HCT116 (cell line): Measurements from ENCODE around the gene GEMIN5. TPM values are rescaled to one million over a fixed set of nuclear protein-coding genes. Genes with fewer than 3 reads are reported as not detected.

Experiments used
- ATAC-seq: fragments of 200-7000 bp; cut with Tn5 transposase; 2 replicates; pipeline ENCODE4 v1.9.1; 2020; ENCODE audit warnings: mild to moderate bottlenecking, moderate library complexity
- BruUV-seq: library from RNA; stranded (reverse); fragments of 400-500 nt; replicated peaks from 2 replicates; lab custom pipeline; 2021; lab: Mats Ljungman, UMichigan
- CTCF ChIA-PET: fragments of 300-600 bp; sonication (Branson Sonifier 250); formaldehyde crosslinking; loops from one replicate; lab custom pipeline; 2021; ENCODE audit warnings: antibody characterized with exemption; lab: Charles Lee
- POLR2A ChIA-PET: fragments of 300-600, 350-600 bp; sonication (Branson Sonifier 250); formaldehyde crosslinking; loops from one replicate; lab custom pipeline; 2021; ENCODE audit warnings: antibody characterized with exemption; lab: Charles Lee
- RAD21 ChIA-PET, 2 experiments: fragments of 300-600 bp; sonication (Branson Sonifier 250); formaldehyde crosslinking; loops; one replicate each; lab custom pipeline; 2023; ENCODE audit warnings: low total read pairs in 2 of 2; ENCODE audit not compliant: uncharacterized antibody in 2 of 2, unreplicated experiment in 2 of 2, low non-redundant PET in 1 of 2; lab: Charles Lee
- DNase-seq: peaks from one replicate; pipeline ENCODE4 v3.0.0-alpha.2; 2010; ENCODE audit warnings: low read depth, low spot score
- H2AFZ ChIP-seq: fragments of 200-600 bp; shearing (Covaris generic), sonication (generic); 2 replicates; pipeline ENCODE4 v1.6.1; 2017; ENCODE audit warnings: low read depth, mixed run types, mixed read lengths, antibody characterized with exemption, low read length; ENCODE audit not compliant: poor library complexity, severe bottlenecking
- H3K27ac ChIP-seq: 2 replicates; pipeline ENCODE4 v1.5.1; 2012; ENCODE audit warnings: low read depth, low read length
- H3K27me3 ChIP-seq: fragments of 200-600 bp; sonication (generic); 2 replicates; pipeline ENCODE4 v1.6.1; 2016; ENCODE audit warnings: mixed run types, low read length, mixed read lengths; ENCODE audit not compliant: insufficient read depth
- H3K36me3 ChIP-seq, 2 experiments: fragments of 200-500 bp in 1 of 2; fragments of 200-600 bp in 1 of 2; sonication (Bioruptor generic) in 1 of 2; sonication (generic) in 1 of 2; 2 replicates each; pipeline versions ENCODE4 v1.5.1 to v1.6.1; 2014 to 2016; ENCODE audit warnings: low read length in 2 of 2, inconsistent platforms in 1 of 2, mixed read lengths in 1 of 2, mixed run types in 1 of 2; ENCODE audit not compliant: insufficient read depth in 2 of 2, control insufficient read depth in 1 of 2
- H3K4me1 ChIP-seq, 2 experiments: fragments of 200-600 bp in 1 of 2; sonication (generic) in 1 of 2; 2 replicates each; pipeline versions ENCODE4 v1.5.1 to v1.6.1; 2012 to 2017; ENCODE audit warnings: low read length in 2 of 2, inconsistent platforms in 1 of 2, mild to moderate bottlenecking in 1 of 2, mixed read lengths in 1 of 2, mixed run types in 1 of 2, moderate library complexity in 1 of 2; ENCODE audit not compliant: insufficient read depth in 2 of 2, control insufficient read depth in 1 of 2
- H3K4me2 ChIP-seq: fragments of 200-600 bp; sonication (generic); 2 replicates; pipeline ENCODE4 v1.6.1; 2017; ENCODE audit warnings: mixed run types, low read length, mixed read lengths
- H3K4me3 ChIP-seq, 2 experiments: fragments of 200-600 bp in 1 of 2; sonication (generic) in 1 of 2; replicated peaks in 1 of 2; 2 replicates each; pipeline ENCODE4 v1.5.1; 2011 to 2016; ENCODE audit warnings: low read length in 2 of 2, control low read depth in 1 of 2, low read depth in 1 of 2, mild to moderate bottlenecking in 1 of 2, mixed read lengths in 1 of 2, mixed run types in 1 of 2
- H3K79me2 ChIP-seq: fragments of 200-600 bp; sonication (generic); 2 replicates; pipeline ENCODE4 v1.6.1; 2017; ENCODE audit warnings: mild to moderate bottlenecking, mixed run types, low read length, moderate library complexity, mixed read lengths; ENCODE audit not compliant: insufficient read depth
- H3K9ac ChIP-seq: fragments of 200-600 bp; sonication (generic); 2 replicates; pipeline ENCODE4 v1.6.1; 2016; ENCODE audit warnings: low read length, mixed read lengths
- H3K9me2 ChIP-seq: fragments of 200-600 bp; sonication (generic), shearing (Covaris generic); 2 replicates; pipeline ENCODE4 v1.6.1; 2017; ENCODE audit warnings: mixed run types, mild to moderate bottlenecking, moderate library complexity; ENCODE audit not compliant: insufficient read depth
- H3K9me3 ChIP-seq, 2 experiments: fragments of 200-500 bp in 1 of 2; fragments of 200-600 bp in 1 of 2; sonication (Bioruptor generic) in 1 of 2; sonication (generic) in 1 of 2; 2 replicates each; pipeline ENCODE4 v1.6.1; 2014 to 2017; ENCODE audit warnings: low read length in 2 of 2, mixed read lengths in 2 of 2, inconsistent platforms in 1 of 2, low read depth in 1 of 2, mild to moderate bottlenecking in 1 of 2, mixed run types in 1 of 2, moderate library complexity in 1 of 2; ENCODE audit not compliant: control insufficient read depth in 1 of 2, insufficient read depth in 1 of 2
- H4K20me1 ChIP-seq: fragments of 200-600 bp; sonication (generic), shearing (Covaris generic); 2 replicates; pipeline ENCODE4 v1.6.1; 2017; ENCODE audit warnings: mixed run types, mild to moderate bottlenecking, moderate library complexity; ENCODE audit not compliant: insufficient read depth
- CBX3 ChIP-seq: IDR thresholded peaks from 2 replicates; pipeline ENCODE4 v1.6.1; 2012; ENCODE audit warnings: low read depth
- EZH2 ChIP-seq: fragments of 200-600 bp; sonication (generic); IDR thresholded peaks from 2 replicates; pipeline ENCODE4 v1.6.1; 2017; ENCODE audit warnings: antibody characterized with exemption, mixed run types
- FOSL1 ChIP-seq: IDR thresholded peaks from 2 replicates; pipeline ENCODE4 v1.6.1; 2012; ENCODE audit warnings: low read depth
- JUND ChIP-seq: IDR thresholded peaks from 2 replicates; pipeline ENCODE4 v1.6.1; 2012
- POLR2A ChIP-seq: IDR thresholded peaks from 2 replicates; pipeline ENCODE4 v1.7.0; 2011; ENCODE audit warnings: borderline replicate concordance; ENCODE audit not compliant: insufficient read depth, insufficient read length; ENCODE audit errors: extremely low read depth
- RAD21 ChIP-seq: IDR thresholded peaks from 2 replicates; pipeline ENCODE4 v1.6.1; 2012; ENCODE audit warnings: low read depth, mild to moderate bottlenecking
- SIN3A ChIP-seq: IDR thresholded peaks from 2 replicates; pipeline ENCODE4 v1.6.1; 2012; ENCODE audit warnings: low read depth
- ZFX ChIP-seq: fragments of 450-650 bp; IDR thresholded peaks from 2 replicates; pipeline ENCODE4 v1.6.1; 2017
- intact Hi-C: fragments of 100-400 bp; cut with micrococcal nuclease; formaldehyde crosslinking; loops from 2 replicates; pipeline ENCODE4 v1.10.0; 2022
- total RNA-seq: library from RNA; stranded (reverse); gene quantifications from one replicate; pipeline ENCODE4 v1.2.1, GENCODE V29; 2021; ENCODE audit not compliant: unreplicated experiment
- TF ChIP-seq, protein P1 (sequence below), 3 experiments: fragments of 200-600 bp in 1 of 3; sonication (generic) in 1 of 3; IDR thresholded peaks in 2 of 3; conservative IDR thresholded peaks in 1 of 3; 2 replicates each; pipeline ENCODE4 v1.5.1; 2012 to 2017; ENCODE audit warnings: low read depth in 2 of 3, low read length in 2 of 3, antibody characterized with exemption in 1 of 3, borderline replicate concordance in 1 of 3, control low read depth in 1 of 3, mild to moderate bottlenecking in 1 of 3, mixed read lengths in 1 of 3, mixed run types in 1 of 3, moderate library complexity in 1 of 3; ENCODE audit not compliant: insufficient read depth in 1 of 3
- TF ChIP-seq, protein P2 (sequence below): IDR thresholded peaks from 2 replicates; pipeline ENCODE4 v1.6.1; 2011; ENCODE audit warnings: mild to moderate bottlenecking, low read length, moderate library complexity; ENCODE audit not compliant: insufficient replicate concordance; ENCODE audit errors: extremely low read depth
- TF ChIP-seq, protein P3 (sequence below): IDR thresholded peaks from 2 replicates; pipeline ENCODE4 v1.6.1; 2012

Gene GEMIN5
- total RNA-seq, 1 experiment from 2014 or later: 35.9 TPM

DNA sequence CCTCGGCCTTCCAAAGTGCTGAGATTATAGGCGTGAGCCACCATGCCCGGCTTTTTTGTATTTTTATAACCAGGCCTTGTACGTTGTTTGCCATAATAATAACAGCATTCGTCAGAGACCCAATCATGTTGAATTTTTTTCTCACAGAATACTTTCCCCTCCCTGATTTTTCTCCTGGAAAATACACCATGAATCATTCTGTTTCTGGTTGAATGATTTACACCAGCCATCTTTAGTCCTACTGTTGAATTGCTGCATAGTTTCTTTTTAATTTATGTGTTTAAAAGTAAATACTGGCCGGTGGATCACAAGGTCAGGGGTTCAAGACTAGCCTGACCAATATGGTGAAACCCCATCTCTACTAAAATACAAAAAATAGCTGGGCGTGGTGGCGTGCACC lies 76.1 kb downstream of the GEMIN5 start:
- peaks cover 56% of the 10 kb centered on the region for H3K79me2 ChIP-seq
- TF ChIP-seq RAD21 (no peak), CBX3 (no peak), POLR2A (no peak)
- ChIA-PET RAD21 (no interaction called here), POLR2A (no interaction called here), CTCF (no interaction called here)
- ATAC-seq: no peak
- H3K4me3 ChIP-seq: no peak overlapping the region
- H4K20me1 ChIP-seq: no peaks in the 10 kb centered on the region
- intact Hi-C loops: no loop called here
- H3K9me3 ChIP-seq: no peaks in the 10 kb centered on the region
- peaks cover 9 to 16% of the 10 kb centered on the region in 2 experiments for H3K4me1 ChIP-seq
- no peak overlapping the region for H3K27ac ChIP-seq
- no peak overlapping the region for H2AFZ ChIP-seq
- H3K9ac ChIP-seq: no peak overlapping the region
- DNase-seq: no peak
- H3K27me3 ChIP-seq: no peaks in the 10 kb centered on the region
- no peaks in the 10 kb centered on the region for H3K9me2 ChIP-seq
- H3K4me2 ChIP-seq: no peak overlapping the region
- H3K36me3 ChIP-seq: peaks cover 0 to 11% of the 10 kb centered on the region in 2 experiments; a peak in 1 of 4 replicates
- BruUV-seq: no TSS peak

DNA sequence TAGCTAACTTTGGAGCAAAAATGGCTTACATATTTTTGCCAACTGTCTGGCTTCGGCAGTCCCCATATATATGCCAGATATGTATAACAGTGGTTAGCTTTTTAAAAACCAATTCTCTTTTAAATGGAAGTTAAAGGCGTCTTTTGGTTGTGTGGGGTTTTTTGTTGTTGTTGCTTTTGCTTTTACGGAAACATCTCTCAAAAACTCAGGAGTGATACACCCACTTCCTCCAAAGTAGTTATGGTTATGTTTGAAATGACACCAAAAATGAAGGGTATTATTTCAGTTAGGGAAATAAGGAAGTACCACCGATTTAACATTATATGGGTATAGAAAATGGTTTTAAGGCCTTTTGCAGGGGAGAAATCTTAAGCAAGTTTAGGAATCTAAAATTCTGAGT lies 77.2 kb downstream of the GEMIN5 start:
- ChIA-PET POLR2A (no interaction called here), CTCF (no interaction called here), RAD21 (no interaction called here)
- Histone ChIP-seq H3K27me3 (no peaks in the 10 kb centered on the region), H3K4me1 (peaks cover 17 to 22% of the 10 kb centered on the region in 2 experiments), H3K4me3 (no peak overlapping the region), H3K27ac (no peak overlapping the region), H3K9me3 (no peaks in the 10 kb centered on the region), H3K9ac (no peak overlapping the region), H3K9me2 (no peaks in the 10 kb centered on the region), H3K4me2 (no peak overlapping the region), H3K36me3 (peaks cover 0 to 7% of the 10 kb centered on the region in 2 experiments; a peak in 1 of 4 replicates), H2AFZ (no peak overlapping the region), H4K20me1 (no peaks in the 10 kb centered on the region), H3K79me2 (peaks cover 56% of the 10 kb centered on the region)
- ATAC-seq (no peak), DNase-seq (no peak)
- intact Hi-C loops: no loop called here
- TF ChIP-seq JUND (no peak), EZH2 (no peak), ZFX (no peak), FOSL1 (no peak), SIN3A (no peak)
- TF ChIP-seq, protein P1, sequence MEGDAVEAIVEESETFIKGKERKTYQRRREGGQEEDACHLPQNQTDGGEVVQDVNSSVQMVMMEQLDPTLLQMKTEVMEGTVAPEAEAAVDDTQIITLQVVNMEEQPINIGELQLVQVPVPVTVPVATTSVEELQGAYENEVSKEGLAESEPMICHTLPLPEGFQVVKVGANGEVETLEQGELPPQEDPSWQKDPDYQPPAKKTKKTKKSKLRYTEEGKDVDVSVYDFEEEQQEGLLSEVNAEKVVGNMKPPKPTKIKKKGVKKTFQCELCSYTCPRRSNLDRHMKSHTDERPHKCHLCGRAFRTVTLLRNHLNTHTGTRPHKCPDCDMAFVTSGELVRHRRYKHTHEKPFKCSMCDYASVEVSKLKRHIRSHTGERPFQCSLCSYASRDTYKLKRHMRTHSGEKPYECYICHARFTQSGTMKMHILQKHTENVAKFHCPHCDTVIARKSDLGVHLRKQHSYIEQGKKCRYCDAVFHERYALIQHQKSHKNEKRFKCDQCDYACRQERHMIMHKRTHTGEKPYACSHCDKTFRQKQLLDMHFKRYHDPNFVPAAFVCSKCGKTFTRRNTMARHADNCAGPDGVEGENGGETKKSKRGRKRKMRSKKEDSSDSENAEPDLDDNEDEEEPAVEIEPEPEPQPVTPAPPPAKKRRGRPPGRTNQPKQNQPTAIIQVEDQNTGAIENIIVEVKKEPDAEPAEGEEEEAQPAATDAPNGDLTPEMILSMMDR (IDR thresholded peaks at IDR 0.05 in 2 of 3, conservative IDR thresholded peaks at IDR 0.05 in 1 of 3; ENCODE audit: borderline replicate concordance in 1 of 3, insufficient read depth in 1 of 3, low read depth in 2 of 3, low read length in 2 of 3): no peak
- TF ChIP-seq, protein P2, sequence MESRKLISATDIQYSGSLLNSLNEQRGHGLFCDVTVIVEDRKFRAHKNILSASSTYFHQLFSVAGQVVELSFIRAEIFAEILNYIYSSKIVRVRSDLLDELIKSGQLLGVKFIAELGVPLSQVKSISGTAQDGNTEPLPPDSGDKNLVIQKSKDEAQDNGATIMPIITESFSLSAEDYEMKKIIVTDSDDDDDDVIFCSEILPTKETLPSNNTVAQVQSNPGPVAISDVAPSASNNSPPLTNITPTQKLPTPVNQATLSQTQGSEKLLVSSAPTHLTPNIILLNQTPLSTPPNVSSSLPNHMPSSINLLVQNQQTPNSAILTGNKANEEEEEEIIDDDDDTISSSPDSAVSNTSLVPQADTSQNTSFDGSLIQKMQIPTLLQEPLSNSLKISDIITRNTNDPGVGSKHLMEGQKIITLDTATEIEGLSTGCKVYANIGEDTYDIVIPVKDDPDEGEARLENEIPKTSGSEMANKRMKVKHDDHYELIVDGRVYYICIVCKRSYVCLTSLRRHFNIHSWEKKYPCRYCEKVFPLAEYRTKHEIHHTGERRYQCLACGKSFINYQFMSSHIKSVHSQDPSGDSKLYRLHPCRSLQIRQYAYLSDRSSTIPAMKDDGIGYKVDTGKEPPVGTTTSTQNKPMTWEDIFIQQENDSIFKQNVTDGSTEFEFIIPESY: no peak
- TF ChIP-seq, protein P3, sequence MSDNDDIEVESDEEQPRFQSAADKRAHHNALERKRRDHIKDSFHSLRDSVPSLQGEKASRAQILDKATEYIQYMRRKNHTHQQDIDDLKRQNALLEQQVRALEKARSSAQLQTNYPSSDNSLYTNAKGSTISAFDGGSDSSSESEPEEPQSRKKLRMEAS: no peak
- BruUV-seq: no TSS peak
